Activated CD4-positive, alpha-beta T cell treated with anti-CD3 and anti-CD28 coated beads, Interleukin-2, amount 50 U/mL, for 24 hours (primary cell): ENCODE measurements around the gene INO80D.
"Not testable (repeated sequence)": the region's sequence is repeated elsewhere in the genome, so short reads cannot be mapped to it uniquely, and the experiment has no call there.

Source experiments
- DNase-seq, 2 donors: peaks; one replicate each; pipeline ENCODE4 v3.0.0-alpha.2; 2020; ENCODE audit warnings: low read depth in 1 of 2, low spot score in 1 of 2

INO80D gene

DNA sequence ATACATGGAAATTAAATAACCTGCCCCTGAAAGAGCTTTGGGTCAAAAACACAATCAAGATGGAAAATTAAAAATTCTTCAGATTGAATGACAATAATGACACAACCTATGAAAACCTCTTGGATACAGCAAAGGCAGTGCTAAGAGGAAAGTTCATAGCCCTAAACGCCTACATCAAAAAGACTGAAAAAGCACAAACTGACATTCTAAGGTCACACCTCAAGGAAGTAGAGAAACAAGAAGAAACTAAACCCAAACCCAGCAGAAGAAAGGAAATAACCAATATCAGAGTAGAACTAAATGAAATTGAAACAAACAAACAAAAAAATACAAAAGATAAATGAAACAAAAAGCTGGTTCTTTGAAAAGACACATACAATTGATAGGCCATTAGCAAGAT lies 52.5 kb downstream of the INO80D start:
- not testable (repeated sequence) for DNase-seq

DNA sequence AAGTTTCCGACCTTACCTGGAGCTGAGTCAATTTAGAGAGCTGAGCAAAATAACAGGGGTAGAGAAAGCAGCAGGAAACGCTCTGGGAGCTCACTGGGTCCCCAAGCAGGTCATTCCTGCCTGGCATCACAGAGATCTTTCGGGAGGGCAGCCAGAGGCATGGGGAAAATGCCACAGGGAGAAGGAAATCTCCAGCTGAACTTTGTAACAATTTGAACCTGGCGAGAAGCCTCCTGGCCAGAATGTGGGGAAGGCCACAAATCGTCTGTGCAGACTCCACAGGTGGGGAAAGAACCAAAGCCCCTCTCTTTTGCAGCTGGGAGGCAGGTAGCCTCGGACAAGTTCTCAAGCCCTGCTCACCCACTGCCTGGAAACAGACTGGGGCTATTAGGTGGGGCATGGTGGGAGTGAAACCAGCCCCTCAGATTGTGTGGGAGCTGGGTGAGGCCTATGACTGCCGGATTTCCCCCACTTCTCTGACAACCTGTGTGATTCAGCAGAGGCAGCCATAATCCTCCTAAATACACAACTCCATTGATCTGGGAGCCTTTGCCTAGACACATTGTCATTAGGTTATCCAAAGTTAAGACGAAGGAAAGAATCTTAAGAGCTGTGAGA lies 53.9 kb downstream of the INO80D start:
- no peak for DNase-seq

DNA sequence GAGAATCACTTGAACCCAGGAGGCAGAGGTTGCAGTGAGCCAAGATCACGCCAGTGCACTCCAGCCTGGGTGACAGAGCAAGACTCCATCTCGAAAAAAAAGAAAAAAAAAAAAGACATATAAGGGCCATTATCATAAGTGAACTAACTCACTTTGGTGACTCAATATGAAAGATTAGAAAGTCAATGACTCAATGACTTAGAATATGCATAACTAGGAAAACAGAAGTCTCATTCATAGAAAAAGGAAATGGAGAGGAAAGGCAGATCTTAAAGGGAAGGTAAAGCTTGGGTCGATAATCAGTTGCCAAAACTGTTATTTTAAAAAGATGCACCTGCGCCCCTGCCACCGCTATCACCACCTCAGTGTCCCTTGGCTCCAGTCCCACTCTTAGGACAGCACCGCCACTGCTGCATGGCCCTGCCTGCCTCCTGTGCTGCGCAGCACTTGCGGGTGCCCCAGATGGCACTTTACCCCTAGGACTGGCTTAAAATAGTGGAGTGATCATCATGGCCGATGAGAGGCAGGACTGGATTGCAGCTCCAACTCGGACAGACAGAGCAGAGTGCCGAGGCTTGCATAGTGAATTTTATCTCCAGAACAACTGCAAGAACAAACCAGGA lies 54.7 kb downstream of the INO80D start:
- no peak for DNase-seq

DNA sequence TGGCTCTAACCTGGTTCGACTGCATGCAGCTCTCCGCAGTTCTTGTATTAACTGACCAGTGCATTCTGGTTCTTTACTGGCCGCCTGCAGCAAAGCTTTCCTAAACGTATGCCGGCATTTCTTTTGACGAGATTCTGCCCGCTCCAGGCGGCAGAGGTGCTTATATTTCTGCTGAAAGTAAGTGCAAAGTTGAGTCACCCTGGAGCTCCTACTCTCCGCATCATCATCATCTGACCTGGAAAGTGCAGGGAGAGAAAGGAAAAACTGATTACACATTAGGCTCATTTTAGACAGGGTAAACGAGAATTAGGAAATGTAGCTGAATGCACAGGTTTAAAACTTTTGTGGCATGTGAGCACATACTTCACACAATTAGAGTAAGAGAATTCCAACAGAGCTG lies 57.9 kb downstream of the INO80D start:
- DNase-seq, result no peak

DNA sequence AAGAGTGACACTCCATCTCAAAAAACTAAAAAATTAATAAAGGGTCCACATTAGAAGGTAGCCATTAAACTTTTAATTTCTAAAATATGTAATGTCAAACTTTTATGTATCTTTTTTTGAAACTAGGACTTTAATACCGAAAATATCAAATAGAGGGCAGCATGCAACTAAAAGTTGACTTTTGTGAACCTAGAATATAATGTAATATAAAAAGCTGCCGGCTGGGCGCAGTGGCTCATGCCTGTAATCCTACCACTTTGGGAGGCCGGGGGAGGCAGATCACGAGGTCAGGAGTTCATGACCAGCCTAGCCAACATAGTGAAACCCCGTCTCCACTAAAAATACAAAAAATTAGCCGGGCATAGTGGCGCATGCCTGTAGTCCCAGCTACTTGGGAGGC lies 62.8 kb downstream of the INO80D start:
- DNase-seq, result no peak

DNA sequence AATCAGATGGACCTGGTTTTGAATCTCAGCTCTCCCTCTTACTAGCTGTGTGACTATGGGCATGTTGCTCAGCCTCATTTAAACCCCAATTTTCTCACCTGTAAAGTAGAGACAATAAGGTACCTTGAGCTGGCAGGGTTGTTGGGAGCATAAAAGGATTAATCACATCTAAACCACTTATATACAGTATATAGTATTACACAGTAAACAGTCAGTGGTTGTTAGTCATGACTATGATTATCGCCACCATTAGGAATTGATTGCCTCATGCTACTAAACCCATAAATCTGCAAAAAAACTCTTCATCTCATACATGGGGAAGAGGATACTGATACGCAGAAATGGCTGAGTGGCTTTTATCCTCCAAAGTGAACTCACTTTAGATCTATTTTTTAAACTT lies 65.8 kb downstream of the INO80D start:
- no peak for DNase-seq

DNA sequence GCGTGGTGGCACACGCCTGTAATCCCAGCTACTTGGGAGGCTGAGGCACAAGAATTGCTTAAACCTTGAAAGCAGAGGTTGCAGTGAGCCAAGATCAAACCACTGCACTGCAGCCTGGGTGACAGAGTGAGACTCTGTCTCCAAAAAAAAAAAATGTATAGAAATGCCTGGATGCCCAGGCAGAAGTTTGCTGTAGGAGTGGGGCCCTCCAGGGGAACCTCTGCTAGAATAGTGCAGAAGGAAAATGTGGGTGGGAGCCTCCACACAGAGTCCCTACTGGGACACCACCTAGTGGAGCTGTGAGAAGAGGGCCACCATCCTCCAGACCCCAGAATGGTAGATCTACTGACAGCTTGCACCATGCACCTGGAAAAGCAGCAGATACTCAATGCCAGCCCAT lies 70.2 kb downstream of the INO80D start:
- not testable (repeated sequence) for DNase-seq

DNA sequence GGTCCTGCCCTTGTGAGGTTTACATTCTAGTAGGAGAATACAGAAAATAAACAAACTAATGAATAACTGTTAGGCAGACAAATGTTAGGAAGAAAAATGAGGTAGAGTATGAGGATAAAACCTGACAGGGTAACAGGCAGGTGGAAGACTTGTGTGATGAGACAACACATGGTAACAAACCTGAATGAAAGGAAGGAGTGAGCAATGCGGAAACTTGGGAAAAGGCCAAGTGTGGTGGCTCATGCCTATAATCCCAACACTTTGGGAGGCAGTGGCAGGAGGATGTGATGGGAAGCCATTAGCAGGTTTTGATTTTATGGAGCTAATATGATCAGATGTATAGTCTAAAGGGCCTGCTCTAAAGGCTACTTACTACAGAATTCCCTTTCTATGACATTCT lies 74.2 kb downstream of the INO80D start:
- DNase-seq, result no peak

DNA sequence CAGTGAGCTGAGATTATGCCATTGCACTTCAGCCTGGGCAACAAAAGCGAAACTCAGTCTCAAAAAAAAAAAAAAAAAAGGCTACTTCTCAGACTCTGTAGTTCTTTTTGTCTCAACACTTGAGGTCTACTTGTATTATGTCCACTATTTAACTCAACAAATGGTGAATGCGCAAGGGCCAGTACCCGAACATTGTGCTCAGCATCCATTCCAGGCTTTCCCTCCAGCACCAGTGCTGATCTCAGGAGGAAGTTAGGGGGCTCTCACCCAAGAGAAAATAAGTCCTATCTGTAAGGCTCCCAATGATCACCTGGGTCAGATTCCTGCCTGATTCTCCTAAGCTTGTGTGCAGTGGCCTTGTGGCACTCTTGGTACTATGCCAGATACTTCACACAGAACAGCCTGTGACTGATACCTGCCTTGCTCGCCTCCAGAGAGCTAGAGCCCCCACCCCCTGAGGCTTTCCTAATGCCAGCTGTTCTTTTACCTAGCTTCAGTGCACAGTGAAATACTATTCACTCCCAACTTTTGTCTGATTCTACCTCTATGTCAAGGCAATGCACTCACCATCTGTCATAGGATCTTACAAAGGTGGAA lies 74.9 kb downstream of the INO80D start:
- no peak for DNase-seq

DNA sequence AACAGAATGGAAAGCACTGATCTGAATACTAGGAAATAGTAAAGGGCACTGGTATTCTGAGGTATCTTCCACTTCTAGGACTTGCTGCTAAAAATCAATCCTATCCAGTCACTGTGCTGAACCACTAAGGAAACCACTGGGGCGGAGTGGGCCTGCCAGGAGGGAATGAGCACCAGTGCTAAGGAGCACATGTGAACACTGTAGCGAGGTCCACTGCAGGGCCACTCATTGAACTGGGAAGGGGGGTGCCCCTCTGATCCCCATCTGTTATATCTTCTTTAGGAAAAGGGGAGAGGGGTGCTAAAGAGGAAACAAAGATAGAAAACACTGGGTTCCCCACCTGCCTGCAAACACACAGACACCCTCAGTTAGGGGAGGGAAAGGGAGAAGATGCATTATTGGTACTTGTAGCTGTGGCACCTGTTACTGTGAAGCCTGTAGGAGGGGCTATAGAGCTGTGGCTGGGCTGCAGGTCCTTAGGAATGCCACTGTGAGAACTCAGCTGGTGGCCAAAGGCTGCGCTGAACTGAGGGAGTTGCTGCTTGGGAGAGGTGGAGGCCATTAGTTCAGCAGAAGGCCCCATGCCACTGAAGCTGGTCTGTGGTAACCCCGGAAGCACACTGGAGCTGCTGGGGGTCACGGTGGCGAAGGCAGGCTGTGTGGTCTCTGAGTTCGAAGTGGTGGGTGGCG lies 81.8 kb downstream of the INO80D start:
- no peak for DNase-seq

DNA sequence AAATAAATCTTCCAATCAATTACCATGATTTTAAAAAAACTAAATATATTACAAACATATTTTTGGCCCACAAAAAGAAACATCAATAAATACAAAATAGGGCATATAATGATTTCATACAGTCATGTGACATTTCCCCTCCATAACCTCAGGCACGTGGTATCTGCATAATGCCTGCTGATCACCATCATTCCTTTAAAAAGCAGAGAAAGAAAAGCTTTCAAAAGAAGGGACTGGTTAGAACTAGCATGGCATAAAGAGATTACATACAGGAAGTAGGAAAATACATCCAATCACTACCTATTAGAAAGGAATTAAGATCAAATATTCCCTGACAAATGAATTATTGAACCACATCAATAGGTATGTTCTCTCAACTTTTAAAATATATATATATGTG lies 83.5 kb downstream of the INO80D start:
- no peak for DNase-seq

DNA sequence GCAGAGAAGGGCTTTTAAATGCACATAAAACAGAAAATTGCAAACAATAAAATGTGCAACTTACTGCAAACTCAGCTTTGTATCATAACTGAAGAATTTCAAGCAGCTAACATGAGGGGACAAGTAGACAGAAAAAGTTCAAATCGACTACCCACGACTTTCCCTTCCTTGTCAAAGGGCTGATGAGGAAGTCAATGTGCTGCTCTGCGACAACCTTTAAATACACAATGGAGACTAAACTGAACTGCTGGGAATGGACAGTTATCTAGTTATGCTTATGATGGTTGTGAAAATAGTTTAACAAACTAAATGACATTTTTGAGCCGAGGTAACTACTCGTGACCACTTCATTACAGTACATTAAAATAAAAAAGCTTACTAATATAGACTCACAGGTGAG lies 84.1 kb downstream of the INO80D start:
- DNase-seq, result no peak

DNA sequence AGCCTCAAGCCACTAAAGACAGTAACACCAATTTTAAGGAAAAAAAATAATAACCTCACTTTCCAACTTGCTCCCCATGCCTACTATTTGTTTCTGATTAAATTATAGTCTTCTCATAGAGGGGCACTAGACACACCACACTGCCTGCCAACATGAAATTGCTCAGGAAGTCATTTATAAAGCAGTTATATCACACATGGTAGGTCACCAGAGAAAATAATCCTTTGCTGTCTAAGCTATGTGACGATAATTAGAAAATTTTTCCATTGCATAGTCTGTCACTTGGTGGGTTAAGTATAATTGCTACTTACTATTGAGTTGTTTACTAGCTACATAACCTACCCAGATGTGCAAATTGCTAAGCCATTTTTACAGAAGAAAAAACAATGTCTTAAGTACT lies 85.2 kb downstream of the INO80D start:
- DNase-seq, result no peak

DNA sequence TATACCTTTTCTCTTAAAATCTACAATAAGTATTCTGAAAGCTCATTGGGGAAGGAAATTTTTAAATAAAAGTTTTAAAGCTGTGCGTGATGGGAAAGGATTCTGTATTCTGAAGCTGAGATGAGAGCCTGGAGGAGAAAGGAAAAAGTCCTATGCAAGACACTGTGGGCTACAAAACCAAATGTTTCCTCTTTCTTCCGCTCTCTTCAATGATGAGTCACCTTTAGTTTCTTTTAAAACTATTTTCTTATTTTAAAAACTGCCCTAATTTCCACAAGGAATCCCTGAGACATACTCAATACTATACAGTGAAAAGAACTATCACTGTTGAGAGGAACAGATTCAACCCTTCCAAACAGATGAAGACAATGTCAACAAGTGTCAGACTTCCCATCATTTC lies 87.4 kb downstream of the INO80D start:
- DNase-seq, result no peak

DNA sequence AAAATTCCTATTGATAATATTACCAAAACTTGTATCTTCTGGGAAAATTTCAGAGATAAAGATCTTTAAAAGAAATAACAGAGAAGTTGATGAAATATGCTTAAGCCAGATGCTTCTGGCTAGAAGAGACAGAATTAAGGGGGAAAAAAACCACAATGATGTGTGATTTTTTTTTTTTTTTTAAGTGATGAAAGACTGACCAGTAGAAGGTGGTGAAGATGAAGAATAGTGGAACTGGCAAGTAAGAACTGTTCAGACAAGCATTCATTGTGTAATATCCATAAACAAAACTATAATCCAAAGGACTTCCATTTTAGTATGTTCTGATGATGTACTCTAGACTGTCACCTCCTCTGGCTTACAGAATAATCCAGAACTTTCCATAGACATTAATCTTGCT lies 89.8 kb downstream of the INO80D start:
- no peak for DNase-seq

DNA sequence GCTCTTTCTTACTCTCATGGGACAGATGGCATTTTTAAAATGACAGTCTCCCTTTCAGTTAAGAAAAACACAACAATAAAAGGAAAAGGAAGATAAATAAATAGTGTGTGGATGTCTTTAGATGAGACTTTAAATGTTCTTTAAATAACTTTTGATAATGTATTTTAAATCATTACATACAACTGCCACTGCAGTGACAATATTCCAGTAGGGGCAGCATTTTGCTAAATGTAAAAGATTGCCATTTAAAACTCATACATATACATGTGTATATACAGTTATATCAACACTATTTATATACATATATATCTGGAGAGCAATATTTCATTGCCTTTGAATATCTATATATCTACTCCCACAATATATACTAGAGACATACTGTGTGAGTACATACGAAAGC lies 90.7 kb downstream of the INO80D start:
- no peak for DNase-seq

DNA sequence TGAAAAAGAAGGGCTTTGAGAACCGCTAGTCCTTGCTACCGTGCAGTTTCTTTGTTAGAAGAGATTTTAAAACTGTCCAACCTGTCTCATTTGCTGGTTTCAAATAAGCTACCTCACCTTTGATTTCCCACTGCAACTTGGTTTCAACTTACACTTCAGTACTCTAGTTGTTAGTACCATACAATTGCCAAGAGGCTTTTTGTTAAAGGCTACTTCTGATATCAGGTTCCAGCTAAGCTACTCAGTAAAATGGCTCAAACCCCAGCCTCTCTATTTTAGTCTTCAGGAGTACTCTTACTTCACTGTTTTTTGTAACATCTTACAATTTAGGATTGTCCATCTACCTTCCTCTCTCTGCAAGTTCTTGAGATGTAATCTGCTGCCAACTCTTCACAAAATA lies 91.6 kb downstream of the INO80D start:
- no peak for DNase-seq

DNA sequence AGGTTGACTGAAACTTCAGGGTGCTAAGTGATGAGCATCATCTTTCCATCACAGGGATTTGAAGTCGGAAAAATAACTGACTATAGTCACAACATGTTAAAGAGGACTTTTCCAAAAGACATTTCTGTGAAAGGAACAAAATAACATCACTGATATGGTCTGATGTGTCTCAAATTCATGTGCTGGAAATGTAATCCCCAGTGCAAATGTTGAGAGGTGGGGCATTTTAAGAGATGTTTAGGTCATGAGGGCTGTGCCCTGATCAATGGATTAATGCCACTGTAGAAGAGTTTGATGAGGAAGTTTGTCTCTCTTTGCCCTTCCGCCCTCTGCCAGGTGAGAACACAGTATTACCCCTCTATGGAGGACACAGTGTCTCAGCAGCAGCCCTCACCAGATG lies 95.9 kb downstream of the INO80D start:
- DNase-seq, result no peak

DNA sequence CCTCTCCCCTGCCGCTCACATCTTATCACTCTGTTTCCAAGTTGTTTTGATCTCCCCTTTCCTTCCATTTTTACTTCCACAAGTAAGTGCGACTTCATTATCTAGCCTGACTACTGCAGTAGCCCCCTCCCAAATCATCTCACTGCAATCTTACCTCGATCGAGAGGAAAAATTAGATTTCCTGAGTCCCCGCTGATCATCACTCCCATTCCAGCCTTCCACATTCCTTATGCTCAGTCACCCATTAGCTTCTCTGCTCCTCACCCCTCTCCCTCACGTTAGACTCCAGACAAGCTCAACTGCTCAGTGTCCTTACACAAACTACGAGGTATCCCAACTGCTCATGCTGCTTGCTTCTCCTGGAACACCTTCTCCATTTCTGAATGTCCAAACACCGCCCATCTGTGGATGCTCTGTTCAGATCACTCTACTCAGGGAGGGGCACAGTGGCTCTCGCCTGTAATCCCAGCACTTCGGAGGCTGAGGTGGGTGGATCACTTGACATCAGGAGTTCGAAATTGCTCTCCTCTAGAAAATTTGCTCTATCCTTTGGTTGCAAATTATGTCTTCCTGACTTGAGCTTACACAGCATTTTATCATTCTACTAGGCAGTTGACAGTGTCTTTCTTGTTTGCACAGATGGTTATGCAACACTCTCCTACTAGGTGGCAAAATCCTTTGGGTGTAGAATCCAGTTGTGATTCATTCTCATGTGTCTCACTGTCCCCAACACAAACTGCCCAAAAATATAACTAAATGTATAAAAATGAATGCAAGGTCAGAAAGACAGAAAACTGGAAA lies 96.5 kb downstream of the INO80D start:
- DNase-seq, result no peak

DNA sequence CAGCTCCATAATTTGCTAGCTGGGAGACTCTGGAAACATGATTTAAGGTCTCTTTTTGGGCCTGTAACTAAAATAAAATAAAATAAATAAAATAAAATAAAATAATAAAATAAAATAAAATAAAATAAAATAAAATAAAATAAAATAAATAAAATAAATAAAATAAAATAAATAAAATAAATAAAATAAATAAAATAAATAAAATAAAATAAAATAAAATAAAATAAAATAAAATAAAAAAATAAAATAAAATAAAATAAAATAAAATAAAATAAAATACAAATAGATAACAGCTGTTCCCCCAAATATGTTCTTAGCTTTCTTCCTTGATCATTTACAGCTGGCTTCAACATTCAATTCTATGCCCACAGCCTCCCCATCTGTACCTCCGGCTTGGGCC lies 97.3 kb downstream of the INO80D start:
- not testable (repeated sequence) for DNase-seq

DNA sequence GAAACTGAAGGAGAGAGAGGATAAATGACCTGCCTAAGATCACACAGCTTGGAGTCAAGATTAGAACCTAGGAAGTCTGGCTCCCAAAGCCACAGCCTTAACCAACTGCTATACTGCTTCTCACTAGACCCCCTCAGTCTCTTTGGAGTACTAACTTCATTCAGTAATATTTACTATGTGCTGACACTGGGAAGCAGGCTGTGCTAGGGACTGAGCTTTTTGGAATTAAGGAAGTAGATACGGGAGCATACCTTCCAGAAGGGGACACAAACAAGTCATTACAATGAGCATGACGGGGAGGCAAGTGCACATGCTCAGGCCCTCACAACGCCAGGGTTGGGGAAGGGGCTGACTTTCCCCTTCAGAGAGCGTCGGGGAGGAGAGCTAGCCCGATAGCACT lies 97.7 kb downstream of the INO80D start:
- no peak for DNase-seq

DNA sequence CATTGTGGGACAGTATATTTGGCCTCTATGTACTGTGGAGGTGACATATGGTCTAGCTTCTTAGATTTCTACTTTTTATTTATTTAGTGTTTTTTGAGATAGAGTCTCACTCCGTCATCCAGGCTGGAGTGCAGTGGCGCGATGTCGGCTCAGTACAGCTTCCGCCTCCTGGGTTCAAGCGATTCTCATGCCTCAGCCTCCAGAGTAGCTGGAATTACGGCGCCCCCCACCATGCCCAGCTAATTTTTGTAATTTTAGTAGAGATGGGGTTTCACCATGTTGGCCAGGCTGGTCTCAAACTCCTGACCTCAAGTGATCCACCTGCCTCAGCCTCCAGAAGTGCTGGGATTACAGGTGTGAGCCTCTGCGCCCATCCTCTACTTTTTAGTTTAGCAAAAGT lies 99.6 kb downstream of the INO80D start:
- DNase-seq, result not testable (repeated sequence)
